HEK293 (cell line): Measurements from ENCODE around the gene RIMKLA.

Experiments used
- CTCF ChIA-PET: fragments of 350-600 bp; formaldehyde crosslinking; extraction: SDS; loops from one replicate; lab custom pipeline; 2021; ENCODE audit warnings: antibody characterized with exemption; lab: Yijun Ruan, JAX
- POLR2A ChIA-PET: fragments of 300-600 bp; formaldehyde crosslinking; extraction: SDS; loops from one replicate; lab custom pipeline; 2020; ENCODE audit warnings: antibody characterized with exemption, inconsistent platforms; lab: Yijun Ruan, JAX
- H3K27ac ChIP-seq: fragments of 200-500 bp; sonication (Bioruptor generic); 2 replicates; pipeline ENCODE4 v1.5.1; 2014; ENCODE audit warnings: low read depth, low read length, control low read depth, inconsistent platforms; ENCODE audit errors: extremely low read depth
- H3K36me3 ChIP-seq, 2 experiments: fragments of 200-500 bp in 1 of 2; sonication (Bioruptor generic) in 1 of 2; 1 replicate in 1 of 2; 2 replicates in 1 of 2; pipeline ENCODE4 v1.5.1; 2014 to 2017; ENCODE audit warnings: inconsistent platforms in 2 of 2, low read length in 2 of 2; ENCODE audit not compliant: control insufficient read depth in 2 of 2, insufficient read depth in 1 of 2
- H3K4me1 ChIP-seq: fragments of 200-500 bp; sonication (Bioruptor generic); 2 replicates; pipeline ENCODE4 v1.5.1; 2014; ENCODE audit warnings: mild to moderate bottlenecking, low read length, inconsistent platforms; ENCODE audit not compliant: control insufficient read depth, insufficient read depth
- H3K4me3 ChIP-seq: 2 replicates; pipeline ENCODE4 v1.5.1; 2011; ENCODE audit warnings: low read depth, mild to moderate bottlenecking, control low read depth, low read length, moderate library complexity
- H3K9me3 ChIP-seq: fragments of 200-500 bp; sonication (Bioruptor generic); 2 replicates; pipeline ENCODE4 v1.5.1; 2014; ENCODE audit warnings: low read depth, low read length, inconsistent platforms; ENCODE audit not compliant: control insufficient read depth, insufficient read depth
- GFI1B ChIP-seq: fragments of 450-650 bp; formaldehyde crosslinking; IDR thresholded peaks from 2 replicates; pipeline ENCODE4 v1.5.1; 2016; ENCODE audit warnings: missing biosample characterization, missing genetic modification characterization
- ZNF112 ChIP-seq: fragments of 450-650 bp; formaldehyde crosslinking; IDR thresholded peaks from 2 replicates; pipeline ENCODE4 v1.5.0; 2017; ENCODE audit warnings: missing biosample characterization, missing genetic modification characterization
- ZNF155 ChIP-seq: fragments of 450-650 bp; formaldehyde crosslinking; IDR thresholded peaks from 2 replicates; pipeline ENCODE4 v1.5.1; 2016; ENCODE audit warnings: missing biosample characterization, missing genetic modification characterization
- ZNF169 ChIP-seq: fragments of 450-650 bp; formaldehyde crosslinking; IDR thresholded peaks from 2 replicates; pipeline ENCODE4 v1.5.1; 2016; ENCODE audit warnings: missing biosample characterization, missing genetic modification characterization
- ZNF221 ChIP-seq: fragments of 450-650 bp; formaldehyde crosslinking; IDR thresholded peaks from 2 replicates; pipeline ENCODE4 v1.5.1; 2017; ENCODE audit warnings: missing biosample characterization, missing genetic modification characterization, borderline replicate concordance
- ZNF302 ChIP-seq: fragments of 450-650 bp; formaldehyde crosslinking; IDR thresholded peaks from 2 replicates; pipeline ENCODE4 v1.5.1; 2016; ENCODE audit warnings: missing biosample characterization, missing genetic modification characterization, low read depth
- ZNF394 ChIP-seq: fragments of 450-650 bp; formaldehyde crosslinking; IDR thresholded peaks from 2 replicates; pipeline ENCODE4 v1.5.1; 2016; ENCODE audit warnings: missing biosample characterization, missing genetic modification characterization, mild to moderate bottlenecking, moderate library complexity, borderline replicate concordance
- ZNF426 ChIP-seq: fragments of 450-650 bp; formaldehyde crosslinking; IDR thresholded peaks from 2 replicates; pipeline ENCODE4 v1.5.1; 2017; ENCODE audit warnings: missing biosample characterization, missing genetic modification characterization, mild to moderate bottlenecking, inconsistent platforms, moderate library complexity
- ZNF473 ChIP-seq: fragments of 450-650 bp; formaldehyde crosslinking; IDR thresholded peaks from 2 replicates; pipeline ENCODE4 v1.5.1; 2017; ENCODE audit warnings: missing biosample characterization, missing genetic modification characterization
- ZNF48 ChIP-seq: fragments of 450-650 bp; formaldehyde crosslinking; IDR thresholded peaks from 2 replicates; pipeline ENCODE4 v1.5.1; 2016; ENCODE audit warnings: missing biosample characterization, missing genetic modification characterization
- ZNF548 ChIP-seq: fragments of 450-650 bp; formaldehyde crosslinking; IDR thresholded peaks from 2 replicates; pipeline ENCODE4 v1.5.1; 2016; ENCODE audit warnings: missing biosample characterization, missing genetic modification characterization
- ZNF555 ChIP-seq: fragments of 450-650 bp; formaldehyde crosslinking; conservative IDR thresholded peaks from 2 replicates; pipeline ENCODE4 v1.5.1; 2017; ENCODE audit warnings: missing biosample characterization, mild to moderate bottlenecking, missing genetic modification characterization, inconsistent platforms
- ZNF639 ChIP-seq: fragments of 450-650 bp; formaldehyde crosslinking; IDR thresholded peaks from 2 replicates; pipeline ENCODE4 v1.5.1; 2016; ENCODE audit warnings: missing biosample characterization, missing genetic modification characterization
- ZNF677 ChIP-seq: fragments of 450-650 bp; IDR thresholded peaks from 2 replicates; pipeline ENCODE4 v1.5.0; 2018; ENCODE audit warnings: missing biosample characterization, mild to moderate bottlenecking, missing genetic modification characterization, moderate library complexity
- ZNF707 ChIP-seq: fragments of 450-650 bp; formaldehyde crosslinking; IDR thresholded peaks from 2 replicates; pipeline ENCODE4 v1.5.1; 2016; ENCODE audit warnings: missing biosample characterization, missing genetic modification characterization
- ZSCAN23 ChIP-seq: fragments of 450-650 bp; formaldehyde crosslinking; IDR thresholded peaks from 2 replicates; pipeline ENCODE4 v1.5.1; 2016; ENCODE audit warnings: missing biosample characterization, missing genetic modification characterization
- TF ChIP-seq, protein P1 (sequence below): fragments of 450-650 bp; formaldehyde crosslinking; IDR thresholded peaks from 2 replicates; pipeline ENCODE4 v1.5.1; 2016; ENCODE audit warnings: missing biosample characterization, missing genetic modification characterization, low read depth
- TF ChIP-seq, protein P2 (sequence below): fragments of 450-650 bp; formaldehyde crosslinking; IDR thresholded peaks from 2 replicates; pipeline ENCODE4 v1.5.1; 2016; ENCODE audit warnings: missing biosample characterization, missing genetic modification characterization
- TF ChIP-seq, protein P3 (sequence below): fragments of 450-650 bp; formaldehyde crosslinking; IDR thresholded peaks from 2 replicates; pipeline ENCODE4 v1.5.1; 2016; ENCODE audit warnings: missing biosample characterization, missing genetic modification characterization, low read depth

The RIMKLA gene

DNA sequence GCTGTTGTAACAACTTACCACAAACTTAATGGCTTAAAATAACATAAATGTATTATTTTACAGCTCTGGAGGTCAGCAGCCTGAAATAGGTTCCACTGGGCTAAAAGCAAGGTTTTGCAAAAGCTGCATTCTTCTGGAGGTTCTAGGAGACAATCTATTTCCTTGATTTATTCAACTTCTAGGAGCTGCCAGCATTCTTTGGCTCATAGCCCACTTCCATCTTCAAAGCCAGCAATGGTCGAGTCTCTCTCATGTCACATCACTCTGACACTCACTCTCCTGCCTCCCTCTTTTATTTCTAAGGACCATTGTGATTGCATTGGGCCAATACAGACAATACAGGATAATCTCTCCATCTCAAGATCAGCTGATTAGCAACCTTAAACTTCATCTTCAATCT, 30.5 kb upstream of the RIMKLA start:
- H3K9me3 ChIP-seq: no peaks in the 10 kb centered on the region
- TF ChIP-seq ZNF394 (tag by site-specific recombination): no peak
- TF ChIP-seq ZNF169 (tag by site-specific recombination): no peak
- TF ChIP-seq ZNF555 (tag by site-specific recombination): no peak
- TF ChIP-seq ZNF302 (tag by site-specific recombination): no peak
- no peak for TF ChIP-seq ZNF473 (tag by site-specific recombination)
- no peak for TF ChIP-seq ZNF677 (tag by site-specific recombination)
- TF ChIP-seq, protein P1, sequence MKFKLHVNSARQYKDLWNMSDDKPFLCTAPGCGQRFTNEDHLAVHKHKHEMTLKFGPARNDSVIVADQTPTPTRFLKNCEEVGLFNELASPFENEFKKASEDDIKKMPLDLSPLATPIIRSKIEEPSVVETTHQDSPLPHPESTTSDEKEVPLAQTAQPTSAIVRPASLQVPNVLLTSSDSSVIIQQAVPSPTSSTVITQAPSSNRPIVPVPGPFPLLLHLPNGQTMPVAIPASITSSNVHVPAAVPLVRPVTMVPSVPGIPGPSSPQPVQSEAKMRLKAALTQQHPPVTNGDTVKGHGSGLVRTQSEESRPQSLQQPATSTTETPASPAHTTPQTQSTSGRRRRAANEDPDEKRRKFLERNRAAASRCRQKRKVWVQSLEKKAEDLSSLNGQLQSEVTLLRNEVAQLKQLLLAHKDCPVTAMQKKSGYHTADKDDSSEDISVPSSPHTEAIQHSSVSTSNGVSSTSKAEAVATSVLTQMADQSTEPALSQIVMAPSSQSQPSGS (tag by site-specific recombination): no peak
- TF ChIP-seq ZNF112: no peak
- no peak for TF ChIP-seq ZNF48 (tag by site-specific recombination)
- no peak for TF ChIP-seq ZNF155 (tag by site-specific recombination)
- H3K36me3 ChIP-seq: no peaks in the 10 kb centered on the region
- CTCF ChIA-PET: interaction anchor here (0.5 to 1.0 kb wide), 3 partner anchors 8 to 723 kb away, joined by 3 to 4 read pairs (median 3); no protein-coding TSS in a partner anchor
- H3K27ac ChIP-seq: no peak overlapping the region
- no peak overlapping the region for H3K4me3 ChIP-seq
- POLR2A ChIA-PET: no interaction called here
- H3K4me1 ChIP-seq: no peaks in the 10 kb centered on the region

- Histone ChIP-seq H3K9me3 (no peaks in the 10 kb centered on the region), H3K4me3 (no peak overlapping the region), H3K36me3 (no peaks in the 10 kb centered on the region)
- POLR2A ChIA-PET: no interaction called here
- CTCF ChIA-PET: no interaction called here
- TF ChIP-seq, protein P2, sequence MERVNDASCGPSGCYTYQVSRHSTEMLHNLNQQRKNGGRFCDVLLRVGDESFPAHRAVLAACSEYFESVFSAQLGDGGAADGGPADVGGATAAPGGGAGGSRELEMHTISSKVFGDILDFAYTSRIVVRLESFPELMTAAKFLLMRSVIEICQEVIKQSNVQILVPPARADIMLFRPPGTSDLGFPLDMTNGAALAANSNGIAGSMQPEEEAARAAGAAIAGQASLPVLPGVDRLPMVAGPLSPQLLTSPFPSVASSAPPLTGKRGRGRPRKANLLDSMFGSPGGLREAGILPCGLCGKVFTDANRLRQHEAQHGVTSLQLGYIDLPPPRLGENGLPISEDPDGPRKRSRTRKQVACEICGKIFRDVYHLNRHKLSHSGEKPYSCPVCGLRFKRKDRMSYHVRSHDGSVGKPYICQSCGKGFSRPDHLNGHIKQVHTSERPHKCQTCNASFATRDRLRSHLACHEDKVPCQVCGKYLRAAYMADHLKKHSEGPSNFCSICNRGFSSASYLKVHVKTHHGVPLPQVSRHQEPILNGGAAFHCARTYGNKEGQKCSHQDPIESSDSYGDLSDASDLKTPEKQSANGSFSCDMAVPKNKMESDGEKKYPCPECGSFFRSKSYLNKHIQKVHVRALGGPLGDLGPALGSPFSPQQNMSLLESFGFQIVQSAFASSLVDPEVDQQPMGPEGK: no peak
- TF ChIP-seq, protein P3, sequence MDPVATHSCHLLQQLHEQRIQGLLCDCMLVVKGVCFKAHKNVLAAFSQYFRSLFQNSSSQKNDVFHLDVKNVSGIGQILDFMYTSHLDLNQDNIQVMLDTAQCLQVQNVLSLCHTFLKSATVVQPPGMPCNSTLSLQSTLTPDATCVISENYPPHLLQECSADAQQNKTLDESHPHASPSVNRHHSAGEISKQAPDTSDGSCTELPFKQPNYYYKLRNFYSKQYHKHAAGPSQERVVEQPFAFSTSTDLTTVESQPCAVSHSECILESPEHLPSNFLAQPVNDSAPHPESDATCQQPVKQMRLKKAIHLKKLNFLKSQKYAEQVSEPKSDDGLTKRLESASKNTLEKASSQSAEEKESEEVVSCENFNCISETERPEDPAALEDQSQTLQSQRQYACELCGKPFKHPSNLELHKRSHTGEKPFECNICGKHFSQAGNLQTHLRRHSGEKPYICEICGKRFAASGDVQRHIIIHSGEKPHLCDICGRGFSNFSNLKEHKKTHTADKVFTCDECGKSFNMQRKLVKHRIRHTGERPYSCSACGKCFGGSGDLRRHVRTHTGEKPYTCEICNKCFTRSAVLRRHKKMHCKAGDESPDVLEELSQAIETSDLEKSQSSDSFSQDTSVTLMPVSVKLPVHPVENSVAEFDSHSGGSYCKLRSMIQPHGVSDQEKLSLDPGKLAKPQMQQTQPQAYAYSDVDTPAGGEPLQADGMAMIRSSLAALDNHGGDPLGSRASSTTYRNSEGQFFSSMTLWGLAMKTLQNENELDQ (tag by site-specific recombination): no peak
- TF ChIP-seq ZNF548 (tag by site-specific recombination) (no peak), ZNF169 (tag by site-specific recombination) (no peak), ZSCAN23 (tag by site-specific recombination) (no peak), ZNF707 (tag by site-specific recombination) (no peak), ZNF426 (tag by site-specific recombination) (no peak), ZNF639 (tag by site-specific recombination) (no peak), ZNF221 (tag by site-specific recombination) (no peak), GFI1B (tag by site-specific recombination) (no peak)
- TF ChIP-seq, all 188 proteins: peak for 0
- no peaks in the 10 kb centered on the region for H3K4me1 ChIP-seq
- H3K27ac ChIP-seq: no peak overlapping the region
Measured at GRCh38 chr1:42358791-42359190, 21.8 kb upstream of the RIMKLA start.
